WTC11 (cell line): ENCODE data around the gene RASIP1.

Source experiments
- ATF3 ChIP-seq: sonication (generic); formaldehyde crosslinking; conservative IDR thresholded peaks from 2 replicates; pipeline ENCODE4 v1.8.1; 2022; ENCODE audit warnings: mild to moderate bottlenecking, missing genetic modification reagents
- E2F4 ChIP-seq: sonication (generic); formaldehyde crosslinking; IDR thresholded peaks from 2 replicates; pipeline ENCODE4 v1.8.1; 2022; ENCODE audit warnings: low read depth, mild to moderate bottlenecking, moderate library complexity, missing genetic modification reagents, borderline replicate concordance
- USF2 ChIP-seq: sonication (generic); formaldehyde crosslinking; IDR thresholded peaks from 2 replicates; pipeline ENCODE4 v1.8.1; 2023; ENCODE audit warnings: mild to moderate bottlenecking, missing genetic modification reagents, moderate library complexity
- TF ChIP-seq, protein P1 (sequence below): sonication (generic); formaldehyde crosslinking; IDR thresholded peaks from 2 replicates; pipeline ENCODE4 v1.8.0; 2022; ENCODE audit warnings: mild to moderate bottlenecking, missing genetic modification reagents
- TF ChIP-seq, protein P2 (sequence below): fragments of 200-600 bp; IDR thresholded peaks from 2 replicates; pipeline ENCODE4 v1.8.0; 2022; ENCODE audit warnings: antibody characterized with exemption
- TF ChIP-seq, protein P3 (sequence below): sonication (generic); formaldehyde crosslinking; IDR thresholded peaks from 2 replicates; pipeline ENCODE4 v1.8.1; 2022; ENCODE audit warnings: low read depth, missing genetic modification reagents, borderline replicate concordance

GRCh38 chr19:48737360-48737998 lies 2.9 kb downstream of the RASIP1 start:
- TF ChIP-seq USF2 (CRISPR knock-in tag), result peak; percentile 57; the same call in 1 of the 2 replicates
- TF ChIP-seq, protein P1, sequence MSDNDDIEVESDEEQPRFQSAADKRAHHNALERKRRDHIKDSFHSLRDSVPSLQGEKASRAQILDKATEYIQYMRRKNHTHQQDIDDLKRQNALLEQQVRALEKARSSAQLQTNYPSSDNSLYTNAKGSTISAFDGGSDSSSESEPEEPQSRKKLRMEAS (CRISPR knock-in tag), result no peak
- TF ChIP-seq, protein P2, sequence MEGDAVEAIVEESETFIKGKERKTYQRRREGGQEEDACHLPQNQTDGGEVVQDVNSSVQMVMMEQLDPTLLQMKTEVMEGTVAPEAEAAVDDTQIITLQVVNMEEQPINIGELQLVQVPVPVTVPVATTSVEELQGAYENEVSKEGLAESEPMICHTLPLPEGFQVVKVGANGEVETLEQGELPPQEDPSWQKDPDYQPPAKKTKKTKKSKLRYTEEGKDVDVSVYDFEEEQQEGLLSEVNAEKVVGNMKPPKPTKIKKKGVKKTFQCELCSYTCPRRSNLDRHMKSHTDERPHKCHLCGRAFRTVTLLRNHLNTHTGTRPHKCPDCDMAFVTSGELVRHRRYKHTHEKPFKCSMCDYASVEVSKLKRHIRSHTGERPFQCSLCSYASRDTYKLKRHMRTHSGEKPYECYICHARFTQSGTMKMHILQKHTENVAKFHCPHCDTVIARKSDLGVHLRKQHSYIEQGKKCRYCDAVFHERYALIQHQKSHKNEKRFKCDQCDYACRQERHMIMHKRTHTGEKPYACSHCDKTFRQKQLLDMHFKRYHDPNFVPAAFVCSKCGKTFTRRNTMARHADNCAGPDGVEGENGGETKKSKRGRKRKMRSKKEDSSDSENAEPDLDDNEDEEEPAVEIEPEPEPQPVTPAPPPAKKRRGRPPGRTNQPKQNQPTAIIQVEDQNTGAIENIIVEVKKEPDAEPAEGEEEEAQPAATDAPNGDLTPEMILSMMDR, result no peak
- TF ChIP-seq, protein P3, sequence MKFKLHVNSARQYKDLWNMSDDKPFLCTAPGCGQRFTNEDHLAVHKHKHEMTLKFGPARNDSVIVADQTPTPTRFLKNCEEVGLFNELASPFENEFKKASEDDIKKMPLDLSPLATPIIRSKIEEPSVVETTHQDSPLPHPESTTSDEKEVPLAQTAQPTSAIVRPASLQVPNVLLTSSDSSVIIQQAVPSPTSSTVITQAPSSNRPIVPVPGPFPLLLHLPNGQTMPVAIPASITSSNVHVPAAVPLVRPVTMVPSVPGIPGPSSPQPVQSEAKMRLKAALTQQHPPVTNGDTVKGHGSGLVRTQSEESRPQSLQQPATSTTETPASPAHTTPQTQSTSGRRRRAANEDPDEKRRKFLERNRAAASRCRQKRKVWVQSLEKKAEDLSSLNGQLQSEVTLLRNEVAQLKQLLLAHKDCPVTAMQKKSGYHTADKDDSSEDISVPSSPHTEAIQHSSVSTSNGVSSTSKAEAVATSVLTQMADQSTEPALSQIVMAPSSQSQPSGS (CRISPR knock-in tag), result no peak
- TF ChIP-seq E2F4 (CRISPR knock-in tag), result no peak
- TF ChIP-seq ATF3 (CRISPR knock-in tag), result no peak
